Mammary epithelial cell (primary cell): ENCODE data around the gene PIGH.
"Not testable (repeated sequence)": the region's sequence is repeated elsewhere in the genome, so short reads cannot be mapped to it uniquely, and the experiment has no call there.

Source experiments
- CTCF ChIP-seq, 2 donors: IDR thresholded peaks in 1 of 2; conservative IDR thresholded peaks in 1 of 2; 2 replicates each; pipeline ENCODE4 v1.5.1; 2011 to 2012; ENCODE audit warnings: inconsistent platforms in 2 of 2, low read length in 2 of 2, mild to moderate bottlenecking in 2 of 2, control low read depth in 1 of 2, low read depth in 1 of 2; ENCODE audit not compliant: insufficient read depth in 1 of 2; ENCODE audit errors: extremely low read depth in 1 of 2
- EZH2 ChIP-seq: IDR thresholded peaks from 2 replicates; pipeline ENCODE4 v1.6.1; 2012; ENCODE audit warnings: low read length, inconsistent platforms, borderline replicate concordance

- not testable (repeated sequence) for TF ChIP-seq CTCF (conservative IDR thresholded peaks at IDR 0.05 in 1 of 2, IDR thresholded peaks at IDR 0.05 in 1 of 2; ENCODE audit: extremely low read depth in 1 of 2, insufficient read depth in 1 of 2, low read depth in 1 of 2, low read length in 2 of 2); EZH2
These were observed 26.1 kb upstream of the PIGH start for GRCh38 chr14:67626131-67626530.
